Fibroblast of pulmonary artery (primary cell): ENCODE measurements around the gene TRIP4.

ENCODE experiments used
- DNase-seq: peaks from one replicate; pipeline ENCODE4 v3.0.0-alpha.2; 2010; ENCODE audit warnings: low read depth
- H3K4me3 ChIP-seq: replicated peaks from 2 replicates; pipeline ENCODE4 v1.5.1; 2011; ENCODE audit warnings: low read depth, mild to moderate bottlenecking, control low read depth, low read length, moderate library complexity
- TF ChIP-seq, protein P1 (sequence below): IDR thresholded peaks from 2 replicates; pipeline ENCODE4 v1.5.1; 2011; ENCODE audit warnings: mild to moderate bottlenecking, control low read depth, low read length, inconsistent platforms; ENCODE audit errors: missing control alignments

TRIP4 gene

DNA sequence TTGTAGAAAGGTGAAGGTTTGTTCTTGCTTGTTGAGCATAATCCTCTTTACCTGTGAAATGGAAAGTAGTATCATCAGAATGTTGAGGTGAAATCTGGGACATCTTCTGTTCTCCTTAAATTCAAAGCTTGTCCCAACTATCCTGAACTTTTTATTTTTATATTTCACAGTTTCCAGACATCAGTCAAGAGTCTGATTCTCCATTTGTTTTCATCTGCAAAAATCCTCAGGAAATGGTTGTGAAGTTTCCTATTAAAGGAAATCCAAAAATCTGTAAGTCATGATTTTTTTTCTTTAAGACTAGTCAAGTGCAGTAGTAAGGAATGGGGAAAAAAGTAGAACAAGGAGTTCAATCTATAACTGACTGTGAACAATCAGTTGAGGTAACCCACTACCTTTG lies 57.2 kb downstream of the TRIP4 start:
- TF ChIP-seq, protein P1, sequence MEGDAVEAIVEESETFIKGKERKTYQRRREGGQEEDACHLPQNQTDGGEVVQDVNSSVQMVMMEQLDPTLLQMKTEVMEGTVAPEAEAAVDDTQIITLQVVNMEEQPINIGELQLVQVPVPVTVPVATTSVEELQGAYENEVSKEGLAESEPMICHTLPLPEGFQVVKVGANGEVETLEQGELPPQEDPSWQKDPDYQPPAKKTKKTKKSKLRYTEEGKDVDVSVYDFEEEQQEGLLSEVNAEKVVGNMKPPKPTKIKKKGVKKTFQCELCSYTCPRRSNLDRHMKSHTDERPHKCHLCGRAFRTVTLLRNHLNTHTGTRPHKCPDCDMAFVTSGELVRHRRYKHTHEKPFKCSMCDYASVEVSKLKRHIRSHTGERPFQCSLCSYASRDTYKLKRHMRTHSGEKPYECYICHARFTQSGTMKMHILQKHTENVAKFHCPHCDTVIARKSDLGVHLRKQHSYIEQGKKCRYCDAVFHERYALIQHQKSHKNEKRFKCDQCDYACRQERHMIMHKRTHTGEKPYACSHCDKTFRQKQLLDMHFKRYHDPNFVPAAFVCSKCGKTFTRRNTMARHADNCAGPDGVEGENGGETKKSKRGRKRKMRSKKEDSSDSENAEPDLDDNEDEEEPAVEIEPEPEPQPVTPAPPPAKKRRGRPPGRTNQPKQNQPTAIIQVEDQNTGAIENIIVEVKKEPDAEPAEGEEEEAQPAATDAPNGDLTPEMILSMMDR, result no peak
- no peak for DNase-seq
- peak overlapping the region; percentile 19 for H3K4me3 ChIP-seq

DNA sequence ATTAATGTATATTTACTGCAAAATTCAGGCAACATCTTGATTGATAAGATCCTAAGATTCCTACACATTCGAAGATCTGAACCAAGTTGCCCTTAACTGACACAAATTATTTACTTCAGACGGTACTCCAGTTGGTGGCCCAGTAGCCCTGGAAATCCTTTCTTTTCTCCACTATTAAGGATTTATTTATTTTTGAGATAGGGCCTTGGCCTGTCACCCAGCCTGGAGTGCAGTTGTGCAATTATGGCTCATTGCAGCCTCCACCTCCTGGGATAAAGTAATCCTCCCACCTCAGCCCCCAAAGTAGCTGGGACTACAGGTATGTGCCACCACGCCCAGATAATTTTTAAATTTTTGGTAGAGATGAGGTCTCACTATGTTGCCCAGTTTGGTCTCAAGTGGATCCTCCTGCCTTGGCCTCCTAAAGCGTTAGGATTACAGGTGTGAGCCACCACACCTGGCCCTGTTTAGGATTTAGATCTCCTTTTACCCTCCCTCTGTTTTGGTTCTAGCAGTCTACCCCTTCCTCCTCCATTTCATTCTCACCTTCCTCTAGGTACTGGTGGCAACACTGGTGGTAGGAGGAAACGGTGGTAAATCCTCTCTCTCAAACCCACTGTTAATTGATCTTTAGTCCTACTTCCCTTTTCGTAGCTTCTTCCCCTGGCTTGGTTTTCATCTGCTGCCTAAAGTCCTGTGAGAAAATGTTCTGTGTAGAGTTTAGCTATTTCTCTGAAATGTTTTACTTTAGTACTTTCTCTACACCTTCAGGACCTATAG lies 60.1 kb downstream of the TRIP4 start:
- H3K4me3 ChIP-seq, result no peak overlapping the region
- DNase-seq, result no peak
- TF ChIP-seq, protein P1, result no peak

DNA sequence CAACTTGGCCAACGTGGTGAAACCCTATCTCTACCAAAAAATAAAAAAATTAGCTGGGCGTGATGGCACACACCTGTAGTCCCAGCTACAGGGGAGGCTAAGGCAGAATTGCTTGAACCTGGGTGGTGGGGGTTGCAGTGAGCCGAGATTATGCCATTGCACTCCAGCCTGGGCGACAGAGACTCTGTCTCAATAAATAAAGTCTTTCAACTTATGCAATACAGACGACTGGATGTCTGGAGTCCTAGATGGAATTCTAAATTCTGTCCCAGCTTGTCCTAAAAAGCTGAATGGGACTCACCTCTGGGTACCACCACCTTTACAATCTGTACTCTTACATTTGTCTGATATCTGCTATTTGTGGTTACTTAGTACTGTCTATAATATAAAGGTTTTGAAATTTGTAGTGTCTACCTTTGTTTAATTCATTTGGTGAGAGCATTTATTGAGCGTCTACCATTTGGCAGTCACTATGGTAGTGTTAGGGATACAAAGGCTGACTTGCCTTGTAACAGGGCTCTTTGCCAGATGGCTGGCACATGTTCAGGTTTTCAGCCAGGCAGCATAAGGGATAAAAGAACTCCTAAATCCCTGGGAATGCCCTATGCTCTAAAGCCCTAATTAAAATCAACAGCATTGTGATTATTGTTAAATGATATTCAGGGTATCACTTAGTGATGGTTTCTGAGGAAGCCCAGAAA lies 65.5 kb downstream of the TRIP4 start:
- DNase-seq, result peak; percentile 51
- no peak overlapping the region for H3K4me3 ChIP-seq
- TF ChIP-seq, protein P1, result no peak

DNA sequence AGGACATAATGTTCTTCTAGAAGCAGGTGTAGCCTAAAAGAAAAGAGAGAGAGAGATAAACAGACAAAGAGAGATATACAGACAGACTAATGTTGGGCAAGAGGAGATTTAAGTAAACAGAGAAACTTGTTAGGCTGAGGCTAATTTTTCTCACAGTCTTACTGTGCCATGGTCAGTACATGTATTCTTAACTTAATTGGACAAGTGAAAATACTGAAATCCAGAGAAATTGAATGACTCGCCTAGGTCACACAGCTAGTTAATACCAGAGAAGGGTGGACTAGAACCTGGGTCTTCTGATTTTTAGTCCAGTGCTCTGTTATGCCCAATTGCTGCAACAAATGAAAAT lies 66.0 kb downstream of the TRIP4 start:
- TF ChIP-seq, protein P1, result no peak
- H3K4me3 ChIP-seq, result no peak overlapping the region
- DNase-seq, result no peak

DNA sequence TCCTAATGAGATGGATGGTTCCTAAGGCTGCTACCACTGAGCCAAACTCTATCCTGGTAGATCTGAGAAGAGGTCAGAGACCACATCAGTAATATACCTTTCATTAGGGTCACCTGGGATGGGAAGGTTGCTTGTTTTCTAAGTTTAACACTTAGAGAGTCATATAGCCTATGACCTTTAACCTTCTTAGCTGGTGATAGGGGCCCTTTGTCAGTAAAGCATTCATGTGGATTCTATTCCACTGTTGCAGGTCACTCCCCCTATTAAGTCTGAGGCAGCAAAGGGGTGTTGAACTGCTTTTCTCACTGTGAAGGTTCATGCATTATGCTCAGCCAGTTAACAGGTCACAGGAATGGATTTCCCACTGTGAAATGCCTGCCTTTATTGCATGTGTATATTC lies 66.6 kb downstream of the TRIP4 start:
- no peak overlapping the region for H3K4me3 ChIP-seq
- no peak for DNase-seq
- TF ChIP-seq, protein P1, result no peak

DNA sequence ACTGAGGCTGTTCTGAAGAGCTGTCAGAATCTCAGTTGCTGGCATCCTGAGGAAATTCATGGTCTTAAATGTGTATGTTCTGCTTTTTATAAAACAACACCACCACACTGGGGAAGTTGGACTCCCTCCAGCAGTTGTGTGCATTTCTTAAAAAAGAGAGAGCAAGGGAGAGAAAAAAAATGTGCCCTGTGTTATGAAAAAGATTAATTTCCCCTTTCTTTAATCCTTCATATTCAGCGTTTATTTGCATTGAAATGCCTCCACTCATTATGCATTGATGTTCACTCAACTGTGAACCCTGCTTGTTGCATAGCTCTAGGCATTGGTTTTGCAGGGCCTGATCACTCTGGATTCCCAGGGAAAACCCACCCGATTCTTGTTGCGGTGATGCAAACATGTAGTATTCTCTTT lies 68.3 kb downstream of the TRIP4 start:
- DNase-seq, result no peak
- no peak overlapping the region for H3K4me3 ChIP-seq
- TF ChIP-seq, protein P1, result no peak
